Tibial artery (tissue), 4 donors: ENCODE data around the gene AFG1L.

Experiments used
- DNase-seq, 2 donors: peaks; one replicate each; pipeline ENCODE4 v3.0.0-alpha.2; 2019
- H3K27ac ChIP-seq, 2 donors: fragments of 200-600 bp; sonication (generic) in 1 of 2; 1 replicate in 1 of 2; 2 replicates in 1 of 2; pipeline ENCODE4 v1.5.1; 2018 to 2019; ENCODE audit warnings: mild to moderate bottlenecking in 1 of 2
- H3K27me3 ChIP-seq, 2 donors: fragments of 200-600 bp; sonication (generic) in 1 of 2; one replicate each; pipeline versions ENCODE4 v1.5.1 to v1.6.0; 2016 to 2019
- H3K36me3 ChIP-seq, 3 donors: fragments of 200-600 bp; sonication (generic) in 2 of 3; one replicate each; pipeline ENCODE4 v1.5.1; 2016 to 2019; ENCODE audit warnings: mild to moderate bottlenecking in 2 of 3
- H3K4me1 ChIP-seq, 4 donors: fragments of 200-600 bp; sonication (generic) in 2 of 4; 1 replicate in 3 of 4; 2 replicates in 1 of 4; pipeline ENCODE4 v1.5.1; 2016 to 2019
- H3K4me3 ChIP-seq, 2 donors: fragments of 200-600 bp; sonication (generic) in 1 of 2; 1 replicate in 1 of 2; 2 replicates in 1 of 2; pipeline ENCODE4 v1.5.1; 2018 to 2019; ENCODE audit warnings: mild to moderate bottlenecking in 2 of 2
- H3K9me3 ChIP-seq, 3 donors: fragments of 200-600 bp; sonication (generic) in 1 of 3; one replicate each; pipeline ENCODE4 v1.5.1; 2016 to 2019
- intact Hi-C: fragments of 100-400 bp; cut with DNase I; formaldehyde crosslinking; loops from one replicate; pipeline ENCODE4 v1.15.0; 2023; ENCODE audit warnings: low total_unique reads
- TF ChIP-seq, protein P1 (sequence below), 2 experiments: fragments of 200-600 bp in 1 of 2; fragments of 450-650 bp in 1 of 2; IDR thresholded peaks; one replicate each; pipeline ENCODE4 v1.5.1; 2017 to 2019; ENCODE audit warnings: antibody characterized with exemption in 2 of 2, mild to moderate bottlenecking in 1 of 2, moderate library complexity in 1 of 2

Gene AFG1L

DNA sequence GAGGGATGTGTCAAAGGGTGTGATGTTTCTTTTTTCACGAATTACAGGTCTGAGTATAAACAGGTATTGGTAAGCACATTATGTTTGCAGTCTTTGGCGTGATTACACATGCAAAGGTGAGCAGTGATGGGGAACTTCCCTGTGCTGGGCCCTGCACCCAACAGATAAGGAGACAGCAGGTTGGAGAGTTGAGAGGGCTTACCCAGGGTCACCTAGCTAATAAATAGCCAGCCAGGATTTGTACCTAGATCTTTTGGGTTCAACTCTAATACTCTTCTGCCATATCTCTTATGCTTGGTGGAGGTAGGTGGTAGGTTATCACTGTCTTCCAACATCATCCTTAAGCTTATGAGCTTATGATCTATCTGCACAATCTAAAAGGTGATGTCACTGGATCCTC lies 46.5 kb downstream of the AFG1L start:
- H3K4me3 ChIP-seq = no peak overlapping the region
- no peak for DNase-seq

DNA sequence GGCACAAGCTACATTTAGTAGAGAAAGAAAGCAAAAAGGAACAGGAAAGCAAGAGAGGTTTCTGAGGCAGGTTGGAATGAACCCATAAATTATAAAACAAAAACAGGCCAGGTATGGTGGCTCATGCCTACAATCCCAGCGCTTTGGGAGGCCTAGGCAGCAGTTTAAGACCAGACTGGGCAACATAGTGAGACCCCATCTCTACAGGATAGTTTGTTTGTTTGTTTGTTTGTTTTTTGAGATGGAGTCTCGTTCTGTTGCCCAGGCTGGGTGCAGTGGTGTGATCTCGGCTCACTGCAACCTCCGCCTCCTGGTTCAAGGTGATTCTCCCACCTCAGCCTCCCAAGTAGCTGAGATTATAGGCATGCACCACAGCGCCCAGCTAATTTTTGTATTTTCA lies 49.0 kb downstream of the AFG1L start:
- no peak for DNase-seq
- intact Hi-C loops = no loop called here
- Histone ChIP-seq H3K4me3 (no peak overlapping the region), H3K36me3 (no peaks in the 10 kb centered on the region), H3K27ac (no peak overlapping the region), H3K9me3 (no peaks in the 10 kb centered on the region), H3K27me3 (no peaks in the 10 kb centered on the region), H3K4me1 (no peaks in the 10 kb centered on the region)
- TF ChIP-seq, protein P1, sequence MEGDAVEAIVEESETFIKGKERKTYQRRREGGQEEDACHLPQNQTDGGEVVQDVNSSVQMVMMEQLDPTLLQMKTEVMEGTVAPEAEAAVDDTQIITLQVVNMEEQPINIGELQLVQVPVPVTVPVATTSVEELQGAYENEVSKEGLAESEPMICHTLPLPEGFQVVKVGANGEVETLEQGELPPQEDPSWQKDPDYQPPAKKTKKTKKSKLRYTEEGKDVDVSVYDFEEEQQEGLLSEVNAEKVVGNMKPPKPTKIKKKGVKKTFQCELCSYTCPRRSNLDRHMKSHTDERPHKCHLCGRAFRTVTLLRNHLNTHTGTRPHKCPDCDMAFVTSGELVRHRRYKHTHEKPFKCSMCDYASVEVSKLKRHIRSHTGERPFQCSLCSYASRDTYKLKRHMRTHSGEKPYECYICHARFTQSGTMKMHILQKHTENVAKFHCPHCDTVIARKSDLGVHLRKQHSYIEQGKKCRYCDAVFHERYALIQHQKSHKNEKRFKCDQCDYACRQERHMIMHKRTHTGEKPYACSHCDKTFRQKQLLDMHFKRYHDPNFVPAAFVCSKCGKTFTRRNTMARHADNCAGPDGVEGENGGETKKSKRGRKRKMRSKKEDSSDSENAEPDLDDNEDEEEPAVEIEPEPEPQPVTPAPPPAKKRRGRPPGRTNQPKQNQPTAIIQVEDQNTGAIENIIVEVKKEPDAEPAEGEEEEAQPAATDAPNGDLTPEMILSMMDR (IDR thresholded peaks at IDR 0.05) = no peak

More for the DNA sequence above, 46.5 kb downstream of the AFG1L start:
- Histone ChIP-seq H3K4me1 (no peaks in the 10 kb centered on the region), H3K27me3 (no peaks in the 10 kb centered on the region), H3K27ac (no peak overlapping the region), H3K36me3 (no peaks in the 10 kb centered on the region), H3K9me3 (no peaks in the 10 kb centered on the region)
- intact Hi-C loops = no loop called here
- TF ChIP-seq, protein P1 (IDR thresholded peaks at IDR 0.05) = no peak

DNA sequence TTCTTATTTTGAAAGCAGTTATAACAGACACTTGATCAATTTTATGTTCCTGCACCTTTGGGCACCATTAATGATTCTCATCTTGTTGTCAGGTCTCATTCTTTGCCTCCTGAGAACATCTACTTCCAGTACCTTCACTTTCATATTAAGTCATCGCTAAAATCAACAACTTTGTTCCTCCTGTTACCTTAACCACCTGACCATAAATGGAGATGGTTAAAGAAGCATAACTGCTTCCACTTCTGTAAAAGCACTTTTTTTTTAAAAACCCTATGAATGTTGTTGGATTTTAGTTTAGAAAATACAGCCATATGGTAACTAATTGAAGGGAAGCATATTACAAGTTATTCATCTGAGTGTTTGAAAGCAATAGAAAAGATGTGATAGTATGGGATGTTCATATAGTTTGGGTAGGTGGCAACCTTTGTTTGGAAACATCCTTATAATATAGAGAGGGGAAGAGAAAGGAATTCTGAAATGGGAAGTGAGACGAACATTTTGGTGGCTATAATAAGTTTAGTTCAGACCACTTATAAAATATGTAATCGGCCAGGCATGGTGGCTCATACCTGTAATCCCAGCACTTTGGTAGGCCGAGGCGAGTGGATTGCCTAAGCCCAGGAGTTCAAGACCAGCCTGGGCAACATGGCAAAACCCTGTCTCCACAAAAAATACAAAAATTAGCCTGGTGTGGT lies 53.9 kb downstream of the AFG1L start:
- Histone ChIP-seq H3K36me3 (no peaks in the 10 kb centered on the region), H3K4me1 (no peaks in the 10 kb centered on the region), H3K27ac (no peak overlapping the region), H3K4me3 (no peak overlapping the region), H3K9me3 (no peaks in the 10 kb centered on the region), H3K27me3 (no peaks in the 10 kb centered on the region)
- DNase-seq = no peak
- TF ChIP-seq, protein P1 (IDR thresholded peaks at IDR 0.05) = no peak
- intact Hi-C loops = no loop called here

DNA sequence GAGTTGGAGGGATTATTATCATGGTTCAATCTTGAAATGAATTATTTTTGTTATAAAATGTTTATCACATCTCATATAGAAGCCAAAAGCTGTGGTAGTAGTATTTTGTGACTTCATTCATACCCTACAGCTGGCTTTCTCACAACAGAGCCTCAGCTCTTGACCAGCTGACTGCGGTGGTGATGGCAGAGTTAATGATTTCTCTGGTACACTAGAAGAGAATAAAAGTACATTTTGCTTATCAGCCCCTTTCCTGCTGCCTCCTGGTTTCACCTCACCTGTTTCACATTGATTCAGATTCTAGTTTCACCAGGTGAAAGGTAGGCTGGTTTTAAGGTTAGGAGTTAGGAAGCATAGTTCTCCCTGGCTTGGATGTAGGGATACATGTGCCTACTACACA lies 55.7 kb downstream of the AFG1L start:
- Histone ChIP-seq H3K36me3 (no peaks in the 10 kb centered on the region), H3K27me3 (no peaks in the 10 kb centered on the region), H3K4me1 (no peaks in the 10 kb centered on the region), H3K9me3 (no peaks in the 10 kb centered on the region), H3K27ac (no peak overlapping the region), H3K4me3 (no peak overlapping the region)
- DNase-seq = no peak
- intact Hi-C loops = no loop called here
- TF ChIP-seq, protein P1 (IDR thresholded peaks at IDR 0.05) = no peak

DNA sequence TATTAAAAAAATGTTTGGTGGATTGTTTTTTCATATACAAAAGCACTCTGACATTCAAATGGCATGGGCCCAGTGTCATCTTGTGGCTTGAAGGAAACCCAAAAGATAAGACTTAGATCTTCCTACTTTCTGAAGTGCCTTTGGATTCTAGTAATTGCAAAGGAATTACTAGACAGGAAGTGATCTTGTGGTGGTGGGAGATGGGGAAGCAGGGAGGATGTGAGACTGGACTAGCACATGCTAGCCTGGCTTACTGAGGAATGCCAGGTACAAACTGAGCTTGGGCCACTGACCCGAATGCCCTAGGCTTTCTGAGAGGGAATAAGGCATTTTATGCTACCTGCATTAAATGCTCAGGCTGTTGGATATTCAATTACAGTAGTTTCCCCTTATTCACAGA lies 59.0 kb downstream of the AFG1L start:
- TF ChIP-seq, protein P1 (IDR thresholded peaks at IDR 0.05) = no peak
- no peak overlapping the region for H3K27ac ChIP-seq
- H3K9me3 ChIP-seq = no peaks in the 10 kb centered on the region
- no peaks in the 10 kb centered on the region for H3K4me1 ChIP-seq
- H3K27me3 ChIP-seq = no peaks in the 10 kb centered on the region
- H3K36me3 ChIP-seq = peaks cover 0 to 8% (median 6%) of the 10 kb centered on the region in 3 donors
- no peak for DNase-seq
- intact Hi-C loops = no loop called here
- no peak overlapping the region for H3K4me3 ChIP-seq

DNA sequence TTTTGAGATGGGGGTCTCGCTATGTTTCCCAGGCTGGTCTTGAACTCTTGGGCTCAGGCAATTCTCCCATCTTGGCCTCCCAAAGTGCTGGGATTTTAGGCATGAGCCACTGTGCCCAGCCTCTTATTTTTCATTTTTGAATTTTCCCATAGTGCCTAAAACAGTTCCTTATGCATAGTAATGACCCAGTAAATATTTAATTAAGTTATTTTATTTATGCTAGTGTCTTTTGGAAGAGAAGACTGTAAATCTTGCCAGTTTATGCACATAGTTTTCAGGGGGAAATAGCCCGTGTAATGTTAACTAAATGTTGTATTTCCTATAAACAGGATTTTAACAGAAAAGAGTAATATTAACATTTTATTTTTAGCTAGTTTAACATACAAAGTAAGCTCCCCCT lies 60.3 kb downstream of the AFG1L start:
- intact Hi-C loops = no loop called here
- Histone ChIP-seq H3K27me3 (no peaks in the 10 kb centered on the region), H3K4me3 (no peak overlapping the region), H3K4me1 (no peaks in the 10 kb centered on the region), H3K9me3 (no peaks in the 10 kb centered on the region), H3K27ac (no peak overlapping the region), H3K36me3 (peaks cover 0 to 8% (median 6%) of the 10 kb centered on the region in 3 donors)
- DNase-seq = no peak
- TF ChIP-seq, protein P1 (IDR thresholded peaks at IDR 0.05) = no peak
